IMR-90 (cell line): ENCODE data around the gene TTBK2. TPM values are rescaled to one million over a fixed set of nuclear protein-coding genes. Genes with fewer than 3 reads are reported as not detected.

Source experiments
- ATAC-seq: fragments of 200-7000 bp; cut with Tn5 transposase; 2 replicates; pipeline ENCODE4 v1.9.1; 2020; ENCODE audit warnings: low read depth, mild to moderate bottlenecking, moderate library complexity
- BruUV-seq: library from RNA; stranded (reverse); fragments of 400-500 nt; replicated peaks from 2 replicates; lab custom pipeline; 2021; lab: Mats Ljungman, UMichigan
- CTCF ChIA-PET: fragments of 300-600 bp; formaldehyde crosslinking; extraction: SDS; loops from one replicate; lab custom pipeline; 2021; ENCODE audit warnings: antibody characterized with exemption; lab: Yijun Ruan, JAX
- POLR2A ChIA-PET: fragments of 300-600 bp; sonication (Branson Sonifier 250); formaldehyde crosslinking; loops from one replicate; lab custom pipeline; 2022; ENCODE audit warnings: antibody characterized with exemption; ENCODE audit not compliant: unreplicated experiment; lab: Charles Lee
- DNase-seq: peaks from one replicate; pipeline ENCODE4 v3.0.0; 2013
- H2AFZ ChIP-seq: replicated peaks from 2 replicates; pipeline ENCODE3; 2013; ENCODE audit warnings: low read length, mild to moderate bottlenecking; ENCODE audit not compliant: poor library complexity
- H2AK5ac ChIP-seq: 2 replicates; pipeline ENCODE4 v1.6.1; 2013; ENCODE audit warnings: low read depth, low read length, inconsistent platforms
- H2AK9ac ChIP-seq: replicated peaks from 2 replicates; pipeline ENCODE3; 2013; ENCODE audit warnings: mild to moderate bottlenecking, low read depth, low read length, moderate library complexity; ENCODE audit not compliant: poor library complexity
- H2BK120ac ChIP-seq: 2 replicates; pipeline ENCODE4 v1.6.1; 2013; ENCODE audit warnings: low read depth, low read length, inconsistent platforms
- H2BK15ac ChIP-seq: 3 replicates; pipeline ENCODE4 v1.6.1; 2013; ENCODE audit warnings: low read depth, low read length, inconsistent platforms
- H2BK20ac ChIP-seq: 2 replicates; pipeline ENCODE4 v1.6.1; 2013; ENCODE audit warnings: low read depth, mild to moderate bottlenecking, inconsistent platforms, low read length, moderate library complexity
- H2BK5ac ChIP-seq: 2 replicates; pipeline ENCODE4 v1.6.1; 2013; ENCODE audit warnings: mild to moderate bottlenecking, low read depth, low read length, inconsistent platforms; ENCODE audit not compliant: poor library complexity, severe bottlenecking
- H3K14ac ChIP-seq: replicated peaks from 2 replicates; pipeline ENCODE4 v1.6.1; 2013; ENCODE audit warnings: low read depth, low read length, inconsistent platforms
- H3K18ac ChIP-seq: 2 replicates; pipeline ENCODE4 v1.6.1; 2013; ENCODE audit warnings: low read depth, low read length, control low read depth
- H3K23ac ChIP-seq: 2 replicates; pipeline ENCODE4 v1.6.1; 2013; ENCODE audit warnings: low read depth, low read length, inconsistent platforms
- H3K27ac ChIP-seq: 2 replicates; pipeline ENCODE4 v1.5.1; 2013; ENCODE audit warnings: mild to moderate bottlenecking, control low read depth, low read length; ENCODE audit not compliant: insufficient read depth
- H3K27me3 ChIP-seq: 2 replicates; pipeline ENCODE4 v1.6.1; 2013; ENCODE audit warnings: low read length; ENCODE audit not compliant: control insufficient read depth, insufficient read depth
- H3K36me3 ChIP-seq: 2 replicates; pipeline ENCODE4 v1.6.1; 2013; ENCODE audit warnings: low read length, mixed read lengths; ENCODE audit not compliant: control insufficient read depth, insufficient read depth
- H3K4ac ChIP-seq: 2 replicates; pipeline ENCODE4 v1.6.1; 2013; ENCODE audit warnings: low read depth, low read length, inconsistent platforms
- H3K4me1 ChIP-seq: 2 replicates; pipeline ENCODE4 v1.6.1; 2013; ENCODE audit warnings: low read length, mixed read lengths; ENCODE audit not compliant: control insufficient read depth, insufficient read depth
- H3K4me2 ChIP-seq: 2 replicates; pipeline ENCODE4 v1.6.1; 2013; ENCODE audit warnings: low read depth, mild to moderate bottlenecking, control low read depth, low read length, moderate library complexity
- H3K4me3 ChIP-seq: 2 replicates; pipeline ENCODE4 v1.5.1; 2013; ENCODE audit warnings: low read depth, mild to moderate bottlenecking, control low read depth, low read length, moderate library complexity; ENCODE audit not compliant: insufficient read depth
- H3K56ac ChIP-seq: 2 replicates; pipeline ENCODE4 v1.6.1; 2013; ENCODE audit warnings: low read length, inconsistent platforms; ENCODE audit not compliant: insufficient read depth; ENCODE audit errors: extremely low read depth
- H3K79me1 ChIP-seq, 2 experiments: 2 replicates each; pipeline ENCODE4 v1.6.1; 2013; ENCODE audit warnings: low read length in 2 of 2, inconsistent platforms in 1 of 2, low read depth in 1 of 2
- H3K9ac ChIP-seq: 2 replicates; pipeline ENCODE4 v1.6.1; 2013; ENCODE audit warnings: low read depth, low read length, control low read depth
- H3K9me1 ChIP-seq: 2 replicates; pipeline ENCODE4 v1.6.1; 2013; ENCODE audit warnings: low read length, inconsistent platforms; ENCODE audit not compliant: insufficient read depth
- H3K9me3 ChIP-seq: 2 replicates; pipeline ENCODE4 v1.6.1; 2013; ENCODE audit warnings: low read length; ENCODE audit not compliant: control insufficient read depth, insufficient read depth
- H4K20me1 ChIP-seq: 2 replicates; pipeline ENCODE4 v1.6.1; 2013; ENCODE audit warnings: low read length, inconsistent platforms; ENCODE audit not compliant: insufficient read depth
- H4K5ac ChIP-seq: 2 replicates; pipeline ENCODE4 v1.6.1; 2013; ENCODE audit warnings: mild to moderate bottlenecking, low read depth, low read length, control low read depth
- H4K8ac ChIP-seq, 2 experiments: 2 replicates each; pipeline ENCODE4 v1.6.1; 2013; ENCODE audit warnings: low read depth in 2 of 2, low read length in 2 of 2, control low read depth in 1 of 2, inconsistent platforms in 1 of 2
- H4K91ac ChIP-seq: 2 replicates; pipeline ENCODE4 v1.6.1; 2013; ENCODE audit warnings: low read depth, low read length, inconsistent platforms; ENCODE audit not compliant: insufficient read depth
- BHLHE40 ChIP-seq: fragments of 150-350 bp; IDR thresholded peaks from 2 replicates; pipeline ENCODE4 v1.6.1; 2016; ENCODE audit warnings: mild to moderate bottlenecking, low read depth, low read length
- CEBPB ChIP-seq: IDR thresholded peaks from 2 replicates; pipeline ENCODE4 v1.6.1; 2012; ENCODE audit warnings: low read depth, low read length, improper control_type of control experiment
- CHD1 ChIP-seq: IDR thresholded peaks from 2 replicates; pipeline ENCODE4 v1.6.1; 2012; ENCODE audit warnings: low read depth, low read length, improper control_type of control experiment
- CTCF ChIP-seq: conservative IDR thresholded peaks from 2 replicates; pipeline ENCODE4 v1.5.1; 2012; ENCODE audit warnings: mild to moderate bottlenecking, low read depth, low read length, improper control_type of control experiment
- ELK1 ChIP-seq: fragments of 150-350 bp; IDR thresholded peaks from 2 replicates; pipeline ENCODE4 v1.6.1; 2016; ENCODE audit warnings: low read depth, mild to moderate bottlenecking, low read length, moderate library complexity, borderline replicate concordance
- FOS ChIP-seq: fragments of 150-350 bp; IDR thresholded peaks from 2 replicates; pipeline ENCODE4 v1.6.1; 2016; ENCODE audit warnings: low read depth, low read length
- MXI1 ChIP-seq: IDR thresholded peaks from 2 replicates; pipeline ENCODE4 v1.6.1; 2012; ENCODE audit warnings: low read depth, mild to moderate bottlenecking, low read length, moderate library complexity, borderline replicate concordance
- NFE2L2 ChIP-seq: fragments of 150-350 bp; IDR thresholded peaks from 2 replicates; pipeline ENCODE4 v1.6.1; 2016; ENCODE audit warnings: low read depth, mild to moderate bottlenecking, low read length
- POLR2A ChIP-seq: IDR thresholded peaks from 2 replicates; pipeline ENCODE4 v1.6.1; 2012; ENCODE audit warnings: mild to moderate bottlenecking, low read depth, low read length
- RAD21 ChIP-seq: IDR thresholded peaks from 2 replicates; pipeline ENCODE4 v1.6.1; 2012; ENCODE audit warnings: low read length, improper control_type of control experiment
- RCOR1 ChIP-seq: IDR thresholded peaks from 2 replicates; pipeline ENCODE4 v1.6.1; 2012; ENCODE audit warnings: mild to moderate bottlenecking, low read length, improper control_type of control experiment; ENCODE audit not compliant: insufficient replicate concordance
- SMC3 ChIP-seq: fragments of 150-350 bp; IDR thresholded peaks from 2 replicates; pipeline ENCODE4 v1.6.1; 2016; ENCODE audit warnings: low read depth, mild to moderate bottlenecking, antibody characterized with exemption, low read length, moderate library complexity
- USF2 ChIP-seq: fragments of 150-350 bp; IDR thresholded peaks from 2 replicates; pipeline ENCODE4 v1.6.1; 2017; ENCODE audit warnings: mild to moderate bottlenecking, antibody characterized with exemption, low read length, low read depth
- WGBS, 2 experiments: methylation state at CpG; one replicate each; pipeline versions ENCODE4 v1.1.5 to v1.1.7; 2013; ENCODE audit warnings: missing lambda C conversion rate in 2 of 2; ENCODE audit not compliant: insufficient read length in 1 of 2; ENCODE audit errors: extremely low coverage in 2 of 2; 5-methylcytosine and 5-hydroxymethylcytosine counted together
- dilution Hi-C: fragments of 300-500 bp; cut with HindIII; formaldehyde crosslinking; loops from one replicate; pipeline ENCODE4 v1.14.3; 2018; ENCODE audit warnings: low sequenced_read_pairs; ENCODE audit not compliant: unreplicated experiment
- in situ Hi-C: fragments of 300-500 bp; cut with MboI; formaldehyde crosslinking; loops from 3 replicates; pipeline ENCODE4 v1.14.3; 2019; ENCODE audit warnings: low sequenced_read_pairs, inconsistent platforms, mixed read lengths
- intact Hi-C: fragments of 100-400 bp; cut with micrococcal nuclease; formaldehyde crosslinking; loops from 2 replicates; pipeline ENCODE4 v1.10.0; 2022
- polyA plus RNA-seq, 3 experiments: library from polyadenylated mRNA; depleted of rRNA; stranded (reverse); fragments of >200 nt; gene quantifications; 2 replicates each; pipeline ENCODE4 v1.2.3, GENCODE V29; 2012; ENCODE audit warnings: low replicate concordance in 1 of 3
- total RNA-seq: library from RNA; depleted of rRNA; stranded (reverse); fragments of >200 nt; gene quantifications from 2 replicates; pipeline ENCODE4 v1.2.3, GENCODE V29; 2012

The TTBK2 gene
- total and polyA plus RNA-seq, 2 of the 4 experiments (the other 2 are of a cell fraction), result 2.4 to 3.2 TPM

- Histone ChIP-seq H3K4me1 (no peaks in the 10 kb centered on the region), H2AK9ac (no peak overlapping the region), H3K9ac (no peak overlapping the region), H2BK5ac (no peak overlapping the region), H3K18ac (no peak overlapping the region), H3K36me3 (peaks cover 84% of the 10 kb centered on the region), H4K8ac (no peak overlapping the region), H3K14ac (no peak overlapping the region), H4K20me1 (peaks cover 3% of the 10 kb centered on the region; the same call in 1 of the 2 replicates), H4K5ac (no peak overlapping the region), H2AFZ (no peak overlapping the region), H4K91ac (no peak overlapping the region), H3K4ac (no peak overlapping the region), H3K56ac (no peak overlapping the region), H3K27me3 (no peaks in the 10 kb centered on the region), H3K79me1 (peaks cover 8 to 13% of the 10 kb centered on the region in 2 experiments), H3K4me2 (no peak overlapping the region), H3K27ac (no peak overlapping the region), H3K4me3 (no peak overlapping the region), H3K9me3 (no peaks in the 10 kb centered on the region), H2BK15ac (no peak overlapping the region), H3K23ac (no peak overlapping the region), H2BK120ac (no peak overlapping the region), H3K9me1 (peaks cover 6% of the 10 kb centered on the region; the same call in 1 of the 2 replicates), H2BK20ac (no peak overlapping the region), H2AK5ac (no peak overlapping the region)
- dilution Hi-C loops, result no loop called here
- CTCF ChIA-PET, result no interaction called here
- POLR2A ChIA-PET, result no interaction called here
- BruUV-seq, result no TSS peak
- DNase-seq (no peak), ATAC-seq (no peak)
- in situ Hi-C loops, result no loop called here
- intact Hi-C loops, result no loop called here
- WGBS, 2 experiments, result 78% methylated on average over 5 of the region's 8 CpGs; no CpG with 5 or more reads in 1 of the 2 experiments
- TF ChIP-seq POLR2A, result no peak
- TF ChIP-seq USF2, result no peak
- no peak for TF ChIP-seq MXI1
- TF ChIP-seq RCOR1, result no peak
- no peak for TF ChIP-seq SMC3
- no peak for TF ChIP-seq RAD21
- no peak for TF ChIP-seq ELK1
- TF ChIP-seq CTCF, result no peak
- no peak for TF ChIP-seq FOS
- TF ChIP-seq NFE2L2, result no peak
- TF ChIP-seq CHD1, result no peak
- no peak for TF ChIP-seq BHLHE40
- TF ChIP-seq CEBPB, result no peak
Measured at GRCh38 chr15:42730135-42730534, 190.4 kb downstream of the TTBK2 start.
